Measurements from ENCODE around the gene GPRC6A.

GPRC6A gene

DNA sequence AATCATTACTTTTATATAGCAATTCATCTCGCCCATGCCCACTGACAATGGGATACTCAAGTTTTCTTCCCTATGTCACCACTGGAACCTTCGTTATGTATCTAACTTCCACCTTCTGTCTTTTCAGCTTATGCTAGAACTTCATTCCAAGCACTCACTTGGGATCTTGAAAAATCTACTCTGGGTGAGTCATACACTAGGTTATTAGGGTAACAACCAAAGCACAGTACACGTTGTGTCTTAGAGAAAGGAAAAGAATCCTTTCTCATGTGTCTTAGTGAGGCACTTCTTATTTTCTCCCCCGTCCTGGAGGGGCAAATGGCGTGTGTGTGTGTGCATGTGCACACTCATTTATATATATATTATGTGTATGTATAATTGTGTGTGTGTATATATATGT is 45.0 kb downstream of the GPRC6A start:
- DNase-seq (ENCODE audit: low spot score), result no peak

DNA sequence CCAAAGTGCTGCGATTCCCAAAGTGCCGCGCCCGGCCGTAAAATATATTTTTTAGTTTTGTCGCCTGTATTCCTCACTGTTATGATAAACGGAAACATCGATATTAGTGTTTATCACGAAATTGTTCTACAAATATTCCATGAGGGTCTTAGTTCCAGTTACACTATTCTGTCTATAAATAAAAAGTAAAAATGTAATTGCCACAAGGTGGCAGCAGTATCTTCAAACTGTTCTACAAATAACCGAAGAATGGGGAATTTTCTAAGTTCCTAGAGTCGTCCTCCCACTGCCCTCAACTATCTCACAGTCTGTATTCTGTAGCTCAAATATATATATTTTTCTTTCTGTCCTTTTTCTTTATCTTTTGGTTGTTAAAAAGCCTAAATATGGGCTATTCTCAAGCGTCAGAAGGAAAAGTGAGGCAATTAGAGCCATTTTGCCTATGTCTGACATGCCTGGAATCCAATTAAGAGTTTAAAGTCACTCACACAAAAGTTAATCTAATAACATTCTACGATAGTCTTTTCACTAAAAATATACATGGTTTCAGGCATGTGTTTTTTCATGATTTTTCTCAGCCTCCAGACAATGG is 49.2 kb downstream of the GPRC6A start:
- peak; percentile 47 for DNase-seq (ENCODE audit: low spot score)

DNA sequence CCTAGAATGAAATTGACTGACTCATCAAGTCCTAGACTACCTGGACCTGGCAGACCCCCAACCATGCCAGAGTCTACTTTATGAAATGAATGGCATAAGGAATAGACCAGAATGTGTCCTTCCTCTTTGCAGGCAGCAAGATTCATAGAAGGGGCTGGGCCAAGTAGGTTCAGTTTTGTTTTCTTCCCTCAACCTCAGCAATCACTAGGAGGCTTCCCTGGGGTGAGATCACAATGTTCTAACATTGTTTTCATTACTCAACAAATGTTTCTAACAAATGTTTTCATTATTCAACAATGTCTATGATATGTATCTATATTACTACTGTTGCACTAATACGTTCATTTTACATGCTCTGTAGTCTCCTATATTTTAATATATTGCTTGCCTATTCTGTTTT is 55.0 kb downstream of the GPRC6A start:
- DNase-seq (ENCODE audit: low spot score), result no peak

DNA sequence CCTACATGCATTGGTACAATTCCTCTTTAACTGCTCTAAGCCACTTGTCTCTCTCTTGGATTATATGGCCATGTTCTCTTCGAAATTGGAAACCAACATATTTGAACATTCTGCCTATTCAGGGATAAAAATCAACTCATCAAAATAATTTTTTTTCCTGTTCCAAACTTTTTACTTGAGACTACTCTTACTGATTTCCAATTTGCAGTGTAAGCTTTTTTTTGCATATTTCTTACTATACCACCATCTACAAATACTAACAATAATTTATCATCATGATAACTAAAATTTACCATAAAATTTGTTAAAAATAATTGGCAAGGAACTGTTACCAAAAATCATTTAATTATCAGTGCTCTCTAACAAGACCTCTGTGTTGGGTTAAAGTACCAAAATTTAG is 56.4 kb downstream of the GPRC6A start:
- no peak for DNase-seq (ENCODE audit: low spot score)

DNA sequence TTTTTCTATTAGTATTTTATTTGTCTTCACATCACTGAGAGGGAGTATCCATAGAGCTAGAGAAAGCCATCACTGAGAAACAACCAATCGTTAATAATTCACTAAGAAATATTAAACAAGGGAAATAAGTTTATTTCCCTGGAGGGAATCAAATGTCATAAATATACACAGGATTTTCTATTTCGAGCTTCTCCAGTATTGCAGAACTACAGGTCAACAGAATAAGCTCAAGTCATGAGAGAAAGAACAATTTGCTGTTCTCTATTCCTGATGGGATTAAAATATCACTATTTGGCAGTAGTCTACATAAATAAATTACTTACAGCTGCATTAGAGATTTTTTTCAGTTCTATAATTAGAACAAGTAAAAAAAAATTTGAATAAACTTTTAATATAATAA is 61.2 kb downstream of the GPRC6A start:
- no peak for DNase-seq (ENCODE audit: low spot score)

DNA sequence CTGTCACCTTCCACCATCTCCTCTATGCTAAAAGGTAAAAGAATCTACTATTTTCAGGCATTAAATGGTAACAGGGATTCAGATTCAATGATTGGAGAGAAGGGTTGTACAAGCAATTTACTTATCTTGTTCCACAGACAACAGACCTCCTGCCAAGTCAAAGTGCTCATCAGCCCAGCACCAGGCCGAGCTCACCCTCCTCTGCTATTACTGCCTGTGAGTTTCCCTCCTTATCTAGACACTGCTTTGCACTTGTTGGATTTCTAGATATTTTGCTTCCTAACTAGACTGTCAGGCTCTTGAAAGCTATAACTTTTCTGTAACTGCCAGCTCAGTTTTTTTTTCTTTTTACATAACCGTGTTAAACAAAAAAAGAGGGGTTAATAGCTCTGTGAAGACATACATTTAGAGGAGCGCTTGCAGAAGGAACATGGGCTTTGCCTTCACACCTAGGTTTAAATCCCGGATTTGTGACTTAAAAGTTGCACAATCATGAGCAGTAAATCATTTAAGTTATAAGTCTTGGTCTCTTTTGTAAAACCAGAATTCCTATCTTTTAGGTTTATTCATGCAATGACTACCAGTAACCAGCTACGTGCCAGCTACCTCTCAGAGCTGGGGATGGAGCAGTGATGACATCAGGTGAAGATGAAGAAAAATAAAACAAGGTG is 62.2 kb downstream of the GPRC6A start:
- DNase-seq (ENCODE audit: low spot score), result no peak

DNA sequence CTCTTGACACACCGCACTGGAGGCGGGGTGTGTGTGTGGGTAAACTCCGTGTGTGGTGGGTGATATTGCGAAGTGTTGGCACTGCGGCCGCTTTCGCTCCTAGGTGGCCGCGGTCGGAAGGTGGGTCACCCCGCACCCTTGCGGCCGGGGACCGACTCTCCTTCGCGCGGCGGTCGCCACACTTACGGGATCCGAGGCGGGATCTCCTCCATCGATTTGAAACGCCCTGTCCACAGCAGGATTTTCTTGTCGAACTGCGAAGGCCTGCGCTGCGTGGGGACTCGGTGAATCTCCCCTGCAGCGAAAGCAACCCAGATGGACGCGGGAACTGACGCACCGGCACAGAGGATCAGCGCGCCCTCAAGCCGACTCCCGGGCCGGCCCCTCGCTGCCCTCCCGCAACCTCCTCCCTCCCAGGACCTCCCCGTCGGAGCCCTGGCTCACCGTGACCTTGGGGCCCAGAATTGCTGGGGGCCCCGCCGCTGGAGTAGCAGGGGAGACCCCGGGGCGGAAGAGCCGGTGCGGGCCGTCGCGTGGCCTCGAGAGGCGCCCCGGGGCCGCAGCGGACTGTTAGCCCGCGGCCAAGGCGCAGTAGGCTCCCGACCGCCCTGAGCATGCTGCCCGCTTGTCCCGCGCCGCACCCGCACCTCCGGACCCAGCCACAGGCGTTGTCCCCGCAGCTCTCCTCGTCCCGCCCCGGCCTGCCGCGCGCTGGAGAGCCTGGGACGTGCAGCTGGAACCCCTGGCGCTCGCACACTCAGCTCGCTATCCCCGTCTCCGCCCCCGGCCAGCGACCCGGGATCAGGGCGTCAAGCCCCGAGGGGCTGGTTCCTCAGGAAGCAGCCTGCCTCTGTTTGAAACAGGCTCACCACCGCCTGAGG is 63.7 kb downstream of the GPRC6A start, which contains the start of gene FAM162B:
FAM162B (minus strand) TSS at position 759 of the 881 bp plus-strand sequence; CDS start at position 616, 143 bp downstream.
- no peak for DNase-seq (ENCODE audit: low spot score)

DNA sequence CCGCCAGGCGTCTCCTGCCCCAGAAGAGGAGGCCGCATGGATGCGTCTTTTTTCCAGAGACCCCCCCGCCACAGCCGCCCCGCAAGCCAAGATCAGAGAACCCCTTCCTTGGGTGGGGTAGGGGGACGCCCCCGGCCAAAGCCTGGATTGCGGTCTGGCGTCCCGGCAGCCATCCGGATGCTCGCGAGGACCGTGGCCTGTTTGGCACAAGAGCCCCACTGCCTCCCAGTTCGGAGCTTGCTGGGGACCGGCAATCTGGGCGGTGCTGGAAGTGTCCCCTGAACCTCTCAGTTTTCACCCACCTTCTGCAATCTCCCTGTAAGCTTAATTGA is 64.3 kb downstream of the GPRC6A start:
- no peak for DNase-seq (ENCODE audit: low spot score)

DNA sequence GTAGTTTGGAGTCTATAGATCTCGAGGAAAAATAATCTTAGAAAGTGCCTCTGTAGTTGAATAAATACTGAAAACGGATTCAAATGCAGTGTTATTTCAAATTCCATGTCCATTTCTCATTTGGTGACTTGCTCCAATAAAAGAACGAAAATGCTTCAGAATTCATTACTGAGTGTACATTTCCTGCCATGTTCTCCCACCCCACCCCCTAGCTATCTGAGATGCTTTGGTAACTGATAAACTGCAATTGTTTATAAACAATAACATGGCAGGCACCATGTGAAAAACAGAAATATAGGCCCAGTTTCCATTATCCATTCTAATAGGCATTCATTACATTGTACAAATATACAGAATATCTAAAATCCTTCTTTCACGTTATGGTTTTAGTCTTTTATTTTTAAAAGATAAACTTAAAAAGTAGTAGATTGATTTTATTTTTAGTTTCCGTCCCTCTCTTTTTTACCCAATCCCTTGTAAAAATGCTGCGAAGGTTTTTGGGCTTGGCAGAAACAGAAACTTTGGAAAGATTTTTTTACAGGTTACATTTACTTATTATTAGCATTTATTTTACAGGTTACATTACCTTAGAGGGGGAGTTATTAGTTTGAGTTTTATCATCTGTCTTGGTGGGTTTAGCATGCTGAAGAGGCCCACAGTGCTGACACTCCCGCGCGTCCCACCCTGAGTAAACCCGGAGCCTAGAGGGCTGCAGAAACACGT is 64.8 kb downstream of the GPRC6A start:
- no peak for DNase-seq (ENCODE audit: low spot score)

DNA sequence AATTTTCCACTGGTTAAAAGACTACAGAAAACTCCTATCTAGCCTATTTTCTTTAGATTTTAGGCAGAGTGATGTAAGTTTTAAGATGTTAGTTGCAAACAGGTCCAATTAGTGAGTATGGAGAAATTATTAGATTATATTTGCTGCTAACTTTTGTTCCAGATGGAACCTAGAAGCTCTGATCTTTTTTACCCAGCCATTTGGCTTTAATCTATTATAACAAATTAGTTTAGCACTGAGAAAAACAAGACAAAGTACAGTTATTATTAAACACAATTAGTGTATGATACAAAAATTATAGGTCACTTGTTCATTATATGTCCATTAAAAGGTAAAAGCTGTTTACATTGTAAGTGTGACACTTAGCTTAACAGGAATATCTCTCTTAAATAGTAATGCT is 65.8 kb downstream of the GPRC6A start:
- DNase-seq (ENCODE audit: low spot score), result no peak

DNA sequence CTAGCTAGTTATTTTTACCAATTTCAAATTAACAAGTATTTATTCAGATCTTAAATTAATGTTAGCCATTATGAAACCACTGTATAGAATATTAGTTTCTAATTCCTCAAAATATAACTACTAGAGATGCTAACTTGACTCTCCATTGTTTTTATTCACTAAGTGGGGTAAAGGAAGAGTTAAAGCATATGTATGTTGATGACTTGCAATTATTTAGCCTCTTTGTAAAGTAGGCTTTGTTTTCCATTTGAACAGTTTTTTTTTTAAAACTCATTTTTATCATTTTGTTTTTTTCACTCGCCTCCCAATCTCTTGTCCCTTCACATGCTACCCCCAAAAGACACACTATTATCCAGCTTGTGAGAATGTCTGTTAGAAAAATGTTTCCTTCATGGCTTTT is 66.6 kb downstream of the GPRC6A start:
- DNase-seq (ENCODE audit: low spot score), result no peak

DNA sequence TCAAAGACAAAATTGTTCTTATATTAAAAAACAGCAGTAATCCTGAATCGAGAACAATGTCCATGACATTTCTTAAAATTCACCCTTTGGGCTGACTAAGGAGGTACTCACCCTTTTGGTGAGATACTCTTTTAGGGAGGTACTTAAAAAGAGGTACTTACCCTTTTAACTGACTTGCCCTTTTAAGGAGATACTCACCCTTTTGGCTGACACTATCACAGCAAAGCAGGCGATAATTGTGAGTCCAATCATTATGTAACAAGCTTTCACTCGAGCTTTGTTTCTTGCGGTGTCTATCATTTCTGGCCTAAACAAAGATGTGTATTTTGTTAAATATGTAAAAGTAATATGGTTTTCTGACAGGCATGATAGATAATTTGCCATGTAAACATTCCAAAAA is 67.1 kb downstream of the GPRC6A start:
- DNase-seq (ENCODE audit: low spot score), result no peak

DNA sequence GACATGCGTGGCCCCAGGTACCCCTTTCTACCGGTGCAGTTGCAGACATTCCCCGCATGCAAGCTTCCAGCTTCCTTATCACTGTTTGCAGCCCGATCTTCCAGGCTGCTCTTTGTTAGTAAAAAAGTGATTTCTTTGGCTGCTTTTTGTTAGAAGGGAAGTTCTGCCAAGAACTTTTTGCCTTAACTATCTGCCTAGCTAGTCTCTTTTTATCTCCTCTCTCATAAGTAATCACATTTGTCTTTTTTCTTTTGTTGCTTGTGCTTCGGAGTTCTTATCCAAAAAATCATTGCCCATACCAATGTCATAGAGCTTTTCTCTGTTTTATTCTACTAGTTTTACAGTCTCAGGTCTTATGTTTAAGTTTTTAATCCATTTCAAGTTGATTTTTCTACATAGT is 83.7 kb downstream of the GPRC6A start:
- no peak for DNase-seq (ENCODE audit: low spot score)
